ENCODE data around the gene FCHSD2. TPM values are rescaled to one million over a fixed set of nuclear protein-coding genes. Genes with fewer than 3 reads are reported as not detected.

The FCHSD2 gene
- total and polyA plus RNA-seq, 2 of the 13 experiments (the other 11 are each of a cell fraction or from before 2014, with no cell fraction given), result 20.5 to 24.8 TPM

DNA sequence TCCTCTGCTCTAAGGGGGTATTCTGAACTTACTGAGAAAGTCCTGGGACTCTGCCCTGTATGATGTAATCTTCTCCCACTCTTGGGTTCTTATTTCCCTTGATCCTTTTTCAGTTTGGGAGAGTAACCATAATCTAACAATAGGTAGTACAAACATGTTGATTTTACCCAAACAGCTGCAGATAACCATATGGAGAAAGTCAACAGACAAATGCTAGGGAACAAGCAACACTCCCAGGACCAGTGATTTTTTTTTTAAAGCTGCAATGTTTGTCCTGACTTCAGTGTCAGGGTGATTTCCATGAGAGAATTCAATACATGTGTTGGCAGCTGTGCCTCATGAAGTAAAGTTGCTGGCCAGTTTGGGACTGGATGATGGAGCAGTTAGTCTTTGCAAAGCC lies 156.5 kb downstream of the FCHSD2 start:
- in situ Hi-C loops (cut with HindIII; ENCODE audit: extremely low pct_ligation_motif_present, low pct_unique_long_range_greater_than_20kb) (no loop called here), intact Hi-C loops (cut with micrococcal nuclease; ENCODE audit: unreplicated experiment) (no loop called here)
- FAIRE-seq (no peak), DNase-seq (ENCODE audit: low spot score) (peak; percentile 15), ATAC-seq (no peak)
- POLR2A ChIA-PET, result no interaction called here
- Histone ChIP-seq H3K4me1 (ENCODE audit: insufficient read depth, low read length) (peaks cover 6% of the 10 kb centered on the region; the same call in 1 of the 2 replicates), H3K27me3 (ENCODE audit: control insufficient read depth in 1 of 2, insufficient read depth in 2 of 2, low read length in 2 of 2) (no peaks in the 10 kb centered on the region), H2AFZ (ENCODE audit: low read length) (no peak overlapping the region), H3K9me3 (ENCODE audit: low read length) (no peaks in the 10 kb centered on the region), H4K20me1 (ENCODE audit: insufficient read depth, low read length) (no peaks in the 10 kb centered on the region; the same call in 1 of the 2 replicates), H3K36me3 (replicated peaks in 1 of 2; ENCODE audit: control insufficient read depth in 1 of 2, insufficient read depth in 2 of 2, low read length in 2 of 2) (peaks cover 16 to 63% of the 10 kb centered on the region in 2 experiments), H3K9ac (ENCODE audit: insufficient read depth, low read depth, low read length) (no peak overlapping the region), H3K4me2 (ENCODE audit: low read depth, low read length) (no peak overlapping the region), H3K27ac (ENCODE audit: extremely low read length, insufficient read depth, low read length) (no peak overlapping the region), H3K4me3 (replicated peaks in 1 of 3; ENCODE audit: insufficient read depth in 1 of 3, low read depth in 2 of 3, low read length in 3 of 3) (no peak overlapping the region), H3K79me2 (ENCODE audit: insufficient read depth, low read length) (peaks cover 5% of the 10 kb centered on the region)
- CTCF ChIA-PET (ENCODE audit: low intra/inter-chr PET ratio, low total read pairs), result no interaction called here
- no TSS peak for BruUV-seq (replicated peaks)
- TF ChIP-seq ZFAT (CRISPR knock-in tag; conservative IDR thresholded peaks at IDR 0.05) (no peak), NFIB (CRISPR knock-in tag; IDR thresholded peaks at IDR 0.05; ENCODE audit: borderline replicate concordance) (no peak), ZNF772 (CRISPR knock-in tag; IDR thresholded peaks at IDR 0.05) (no peak), LBX2 (CRISPR knock-in tag; IDR thresholded peaks at IDR 0.05; ENCODE audit: borderline replicate concordance) (no peak), RNF2 (conservative IDR thresholded peaks at IDR 0.05; ENCODE audit: low read depth) (no peak), SOX6 (IDR thresholded peaks at IDR 0.05) (no peak), SOX6 (CRISPR knock-in tag; IDR thresholded peaks at IDR 0.05) (peak; percentile 75), RFXANK (CRISPR knock-in tag; IDR thresholded peaks at IDR 0.05) (no peak), PAWR (CRISPR knock-in tag; IDR thresholded peaks at IDR 0.05; ENCODE audit: borderline replicate concordance) (no peak), ESRRA (CRISPR knock-in tag; IDR thresholded peaks at IDR 0.05; ENCODE audit: low read depth) (no peak), ZNF580 (CRISPR knock-in tag; IDR thresholded peaks at IDR 0.05; ENCODE audit: borderline replicate concordance, low read depth) (no peak), MEF2D (CRISPR knock-in tag; IDR thresholded peaks at IDR 0.05) (no peak), ZBTB7A (CRISPR knock-in tag; IDR thresholded peaks at IDR 0.05) (no peak), ZSCAN29 (CRISPR knock-in tag; conservative IDR thresholded peaks at IDR 0.05) (no peak), AGO2 (optimal IDR thresholded peaks at IDR 0.05; ENCODE audit: low read depth, low read length) (no peak), TMF1 (CRISPR knock-in tag; IDR thresholded peaks at IDR 0.05; ENCODE audit: low read depth) (no peak), RARA (CRISPR knock-in tag; IDR thresholded peaks at IDR 0.05) (no peak), KLF12 (CRISPR knock-in tag; IDR thresholded peaks at IDR 0.05; ENCODE audit: borderline replicate concordance) (no peak), ONECUT2 (CRISPR knock-in tag; IDR thresholded peaks at IDR 0.05) (no peak), SRSF4 (IDR thresholded peaks at IDR 0.05; ENCODE audit: low read depth, low read length, poor library complexity, severe bottlenecking) (no peak)
- TF ChIP-seq, protein P1, sequence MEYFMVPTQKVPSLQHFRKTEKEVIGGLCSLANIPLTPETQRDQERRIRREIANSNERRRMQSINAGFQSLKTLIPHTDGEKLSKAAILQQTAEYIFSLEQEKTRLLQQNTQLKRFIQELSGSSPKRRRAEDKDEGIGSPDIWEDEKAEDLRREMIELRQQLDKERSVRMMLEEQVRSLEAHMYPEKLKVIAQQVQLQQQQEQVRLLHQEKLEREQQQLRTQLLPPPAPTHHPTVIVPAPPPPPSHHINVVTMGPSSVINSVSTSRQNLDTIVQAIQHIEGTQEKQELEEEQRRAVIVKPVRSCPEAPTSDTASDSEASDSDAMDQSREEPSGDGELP (IDR thresholded peaks at IDR 0.05; ENCODE audit: borderline replicate concordance, low read depth), result peak; percentile 52; the same call in 1 of the 2 replicates
- TF ChIP-seq, protein P2, sequence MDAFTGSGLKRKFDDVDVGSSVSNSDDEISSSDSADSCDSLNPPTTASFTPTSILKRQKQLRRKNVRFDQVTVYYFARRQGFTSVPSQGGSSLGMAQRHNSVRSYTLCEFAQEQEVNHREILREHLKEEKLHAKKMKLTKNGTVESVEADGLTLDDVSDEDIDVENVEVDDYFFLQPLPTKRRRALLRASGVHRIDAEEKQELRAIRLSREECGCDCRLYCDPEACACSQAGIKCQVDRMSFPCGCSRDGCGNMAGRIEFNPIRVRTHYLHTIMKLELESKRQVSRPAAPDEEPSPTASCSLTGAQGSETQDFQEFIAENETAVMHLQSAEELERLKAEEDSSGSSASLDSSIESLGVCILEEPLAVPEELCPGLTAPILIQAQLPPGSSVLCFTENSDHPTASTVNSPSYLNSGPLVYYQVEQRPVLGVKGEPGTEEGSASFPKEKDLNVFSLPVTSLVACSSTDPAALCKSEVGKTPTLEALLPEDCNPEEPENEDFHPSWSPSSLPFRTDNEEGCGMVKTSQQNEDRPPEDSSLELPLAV (CRISPR knock-in tag; conservative IDR thresholded peaks at IDR 0.05; ENCODE audit: low read depth), result no peak
- TF ChIP-seq, protein P3, sequence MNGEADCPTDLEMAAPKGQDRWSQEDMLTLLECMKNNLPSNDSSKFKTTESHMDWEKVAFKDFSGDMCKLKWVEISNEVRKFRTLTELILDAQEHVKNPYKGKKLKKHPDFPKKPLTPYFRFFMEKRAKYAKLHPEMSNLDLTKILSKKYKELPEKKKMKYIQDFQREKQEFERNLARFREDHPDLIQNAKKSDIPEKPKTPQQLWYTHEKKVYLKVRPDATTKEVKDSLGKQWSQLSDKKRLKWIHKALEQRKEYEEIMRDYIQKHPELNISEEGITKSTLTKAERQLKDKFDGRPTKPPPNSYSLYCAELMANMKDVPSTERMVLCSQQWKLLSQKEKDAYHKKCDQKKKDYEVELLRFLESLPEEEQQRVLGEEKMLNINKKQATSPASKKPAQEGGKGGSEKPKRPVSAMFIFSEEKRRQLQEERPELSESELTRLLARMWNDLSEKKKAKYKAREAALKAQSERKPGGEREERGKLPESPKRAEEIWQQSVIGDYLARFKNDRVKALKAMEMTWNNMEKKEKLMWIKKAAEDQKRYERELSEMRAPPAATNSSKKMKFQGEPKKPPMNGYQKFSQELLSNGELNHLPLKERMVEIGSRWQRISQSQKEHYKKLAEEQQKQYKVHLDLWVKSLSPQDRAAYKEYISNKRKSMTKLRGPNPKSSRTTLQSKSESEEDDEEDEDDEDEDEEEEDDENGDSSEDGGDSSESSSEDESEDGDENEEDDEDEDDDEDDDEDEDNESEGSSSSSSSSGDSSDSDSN (CRISPR knock-in tag; IDR thresholded peaks at IDR 0.05), result no peak
